ENCODE results near the gene CD226. TPM values are rescaled to one million over a fixed set of nuclear protein-coding genes. Genes with fewer than 3 reads are reported as not detected.
A peak's percentile ranks its signal among the peaks of the same experiment; 100 is the strongest.

CD226 gene
- total and polyA plus RNA-seq, 8 donors = under 0.01 to 10.5 (median 0.89) TPM; not detected in 1

GRCh38 chr18:69948919-69949537 lies 1.4 kb upstream of the CD226 start:
- H3K4me3 ChIP-seq = no peak overlapping the region
- intact Hi-C loops (cut with DNase I; ENCODE audit: low total_unique reads) = no loop called here
- H3K4me1 ChIP-seq = no peaks in the 10 kb centered on the region
- 59 to 66% (median 65%) methylated on average over 15 of the region's 15 CpGs for WGBS, 5 donors
- H3K36me3 ChIP-seq = no peaks in the 10 kb centered on the region
- H3K27me3 ChIP-seq = no peaks in the 10 kb centered on the region
- TF ChIP-seq POLR2A (IDR thresholded peaks at IDR 0.05) = no peak
- TF ChIP-seq EP300 (IDR thresholded peaks at IDR 0.05) = no peak
- TF ChIP-seq CTCF (IDR thresholded peaks at IDR 0.05) = no peak
- no peak for TF ChIP-seq POLR2AphosphoS5 (IDR thresholded peaks at IDR 0.05)
- DNase-seq = peak; percentile 30 to 48
- H3K9me3 ChIP-seq = no peaks in the 10 kb centered on the region
- no peak overlapping the region for H3K27ac ChIP-seq

- intact Hi-C loops (cut with DNase I; ENCODE audit: low total_unique reads) = no loop called here
- Histone ChIP-seq H3K36me3 (no peaks in the 10 kb centered on the region), H3K27ac (no peak overlapping the region), H3K4me3 (no peak overlapping the region), H3K9me3 (no peaks in the 10 kb centered on the region), H3K27me3 (no peaks in the 10 kb centered on the region), H3K4me1 (no peaks in the 10 kb centered on the region)
- TF ChIP-seq POLR2A (IDR thresholded peaks at IDR 0.05) (no peak), EP300 (IDR thresholded peaks at IDR 0.05) (no peak)
- 41 to 64% (median 51%) methylated on average over 2 of the region's 2 CpGs for whole genome bisulfite sequencing, 5 donors
- DNase-seq = no peak
These were observed 583 bp upstream of the CD226 start for GRCh38 chr18:69948256-69948655.

- 80 to 89% (median 83%) methylated on average over 5 of the region's 5 CpGs for WGBS, 5 donors
- Histone ChIP-seq H3K27me3 (no peaks in the 10 kb centered on the region), H3K4me3 (peak overlapping the region in 3 of 4 donors; percentile 3 to 16 (median 9)), H3K36me3 (no peaks in the 10 kb centered on the region), H3K9me3 (no peaks in the 10 kb centered on the region), H3K27ac (peak overlapping the region in 2 of 5 donors; percentile 20 to 44), H3K4me1 (no peaks in the 10 kb centered on the region)
- no peak for DNase-seq
- TF ChIP-seq CTCF (IDR thresholded peaks at IDR 0.05) = no peak
- TF ChIP-seq POLR2A (IDR thresholded peaks at IDR 0.05) = no peak
- TF ChIP-seq POLR2AphosphoS5 (IDR thresholded peaks at IDR 0.05) = no peak
- no peak for TF ChIP-seq EP300 (IDR thresholded peaks at IDR 0.05)
- intact Hi-C loops (cut with DNase I; ENCODE audit: low total_unique reads) = no loop called here
These were observed 991 bp downstream of the CD226 start for GRCh38 chr18:69946608-69947155.

- Histone ChIP-seq H3K4me3 (no peak overlapping the region), H3K4me1 (no peaks in the 10 kb centered on the region), H3K27ac (peak overlapping the region in 1 of 5 donors; percentile 27), H3K9me3 (no peaks in the 10 kb centered on the region), H3K27me3 (no peaks in the 10 kb centered on the region), H3K36me3 (no peaks in the 10 kb centered on the region)
- WGBS, 5 donors = 86 to 92% (median 89%) methylated on average over 7 to 11 of the region's 11 CpGs
- no peak for TF ChIP-seq CTCF (IDR thresholded peaks at IDR 0.05)
- no peak for TF ChIP-seq POLR2A (IDR thresholded peaks at IDR 0.05)
- no peak for TF ChIP-seq EP300 (IDR thresholded peaks at IDR 0.05)
- TF ChIP-seq POLR2AphosphoS5 (IDR thresholded peaks at IDR 0.05) = no peak
- intact Hi-C loops (cut with DNase I; ENCODE audit: low total_unique reads) = no loop called here
- DNase-seq = no peak
These were observed 2.2 kb downstream of the CD226 start for GRCh38 chr18:69945220-69946114.

Measured in stomach (tissue), 9 donors.